HCT116 (cell line): ENCODE results near the gene ACSL5. TPM values are rescaled to one million over a fixed set of nuclear protein-coding genes. Genes with fewer than 3 reads are reported as not detected.

Experiments
- ATAC-seq: fragments of 200-7000 bp; cut with Tn5 transposase; 2 replicates; pipeline ENCODE4 v1.9.1; 2020; ENCODE audit warnings: mild to moderate bottlenecking, moderate library complexity
- BruUV-seq: library from RNA; stranded (reverse); fragments of 400-500 nt; replicated peaks from 2 replicates; lab custom pipeline; 2021; lab: Mats Ljungman, UMichigan
- CTCF ChIA-PET: fragments of 300-600 bp; sonication (Branson Sonifier 250); formaldehyde crosslinking; loops from one replicate; lab custom pipeline; 2021; ENCODE audit warnings: antibody characterized with exemption; lab: Charles Lee
- POLR2A ChIA-PET: fragments of 300-600, 350-600 bp; sonication (Branson Sonifier 250); formaldehyde crosslinking; loops from one replicate; lab custom pipeline; 2021; ENCODE audit warnings: antibody characterized with exemption; lab: Charles Lee
- RAD21 ChIA-PET, 2 experiments: fragments of 300-600 bp; sonication (Branson Sonifier 250); formaldehyde crosslinking; loops; one replicate each; lab custom pipeline; 2023; ENCODE audit warnings: low total read pairs in 2 of 2; ENCODE audit not compliant: uncharacterized antibody in 2 of 2, unreplicated experiment in 2 of 2, low non-redundant PET in 1 of 2; lab: Charles Lee
- DNase-seq: peaks from one replicate; pipeline ENCODE4 v3.0.0-alpha.2; 2010; ENCODE audit warnings: low read depth, low spot score
- H2AFZ ChIP-seq: fragments of 200-600 bp; shearing (Covaris generic), sonication (generic); 2 replicates; pipeline ENCODE4 v1.6.1; 2017; ENCODE audit warnings: low read depth, mixed run types, mixed read lengths, antibody characterized with exemption, low read length; ENCODE audit not compliant: poor library complexity, severe bottlenecking
- H3K27ac ChIP-seq: 2 replicates; pipeline ENCODE4 v1.5.1; 2012; ENCODE audit warnings: low read depth, low read length
- H3K27me3 ChIP-seq: fragments of 200-600 bp; sonication (generic); 2 replicates; pipeline ENCODE4 v1.6.1; 2016; ENCODE audit warnings: mixed run types, low read length, mixed read lengths; ENCODE audit not compliant: insufficient read depth
- H3K36me3 ChIP-seq, 2 experiments: fragments of 200-500 bp in 1 of 2; fragments of 200-600 bp in 1 of 2; sonication (Bioruptor generic) in 1 of 2; sonication (generic) in 1 of 2; 2 replicates each; pipeline versions ENCODE4 v1.5.1 to v1.6.1; 2014 to 2016; ENCODE audit warnings: low read length in 2 of 2, inconsistent platforms in 1 of 2, mixed read lengths in 1 of 2, mixed run types in 1 of 2; ENCODE audit not compliant: insufficient read depth in 2 of 2, control insufficient read depth in 1 of 2
- H3K4me1 ChIP-seq, 2 experiments: fragments of 200-600 bp in 1 of 2; sonication (generic) in 1 of 2; 2 replicates each; pipeline versions ENCODE4 v1.5.1 to v1.6.1; 2012 to 2017; ENCODE audit warnings: low read length in 2 of 2, inconsistent platforms in 1 of 2, mild to moderate bottlenecking in 1 of 2, mixed read lengths in 1 of 2, mixed run types in 1 of 2, moderate library complexity in 1 of 2; ENCODE audit not compliant: insufficient read depth in 2 of 2, control insufficient read depth in 1 of 2
- H3K4me2 ChIP-seq: fragments of 200-600 bp; sonication (generic); 2 replicates; pipeline ENCODE4 v1.6.1; 2017; ENCODE audit warnings: mixed run types, low read length, mixed read lengths
- H3K4me3 ChIP-seq, 2 experiments: fragments of 200-600 bp in 1 of 2; sonication (generic) in 1 of 2; replicated peaks in 1 of 2; 2 replicates each; pipeline ENCODE4 v1.5.1; 2011 to 2016; ENCODE audit warnings: low read length in 2 of 2, control low read depth in 1 of 2, low read depth in 1 of 2, mild to moderate bottlenecking in 1 of 2, mixed read lengths in 1 of 2, mixed run types in 1 of 2
- H3K79me2 ChIP-seq: fragments of 200-600 bp; sonication (generic); 2 replicates; pipeline ENCODE4 v1.6.1; 2017; ENCODE audit warnings: mild to moderate bottlenecking, mixed run types, low read length, moderate library complexity, mixed read lengths; ENCODE audit not compliant: insufficient read depth
- H3K9ac ChIP-seq: fragments of 200-600 bp; sonication (generic); 2 replicates; pipeline ENCODE4 v1.6.1; 2016; ENCODE audit warnings: low read length, mixed read lengths
- H3K9me2 ChIP-seq: fragments of 200-600 bp; sonication (generic), shearing (Covaris generic); 2 replicates; pipeline ENCODE4 v1.6.1; 2017; ENCODE audit warnings: mixed run types, mild to moderate bottlenecking, moderate library complexity; ENCODE audit not compliant: insufficient read depth
- H3K9me3 ChIP-seq, 2 experiments: fragments of 200-500 bp in 1 of 2; fragments of 200-600 bp in 1 of 2; sonication (Bioruptor generic) in 1 of 2; sonication (generic) in 1 of 2; 2 replicates each; pipeline ENCODE4 v1.6.1; 2014 to 2017; ENCODE audit warnings: low read length in 2 of 2, mixed read lengths in 2 of 2, inconsistent platforms in 1 of 2, low read depth in 1 of 2, mild to moderate bottlenecking in 1 of 2, mixed run types in 1 of 2, moderate library complexity in 1 of 2; ENCODE audit not compliant: control insufficient read depth in 1 of 2, insufficient read depth in 1 of 2
- H4K20me1 ChIP-seq: fragments of 200-600 bp; sonication (generic), shearing (Covaris generic); 2 replicates; pipeline ENCODE4 v1.6.1; 2017; ENCODE audit warnings: mixed run types, mild to moderate bottlenecking, moderate library complexity; ENCODE audit not compliant: insufficient read depth
- EZH2phosphoT487 ChIP-seq: fragments of 200-600 bp; IDR thresholded peaks from 2 replicates; pipeline ENCODE4 v1.6.1; 2018; ENCODE audit warnings: antibody characterized with exemption, borderline replicate concordance
- JUND ChIP-seq: IDR thresholded peaks from 2 replicates; pipeline ENCODE4 v1.6.1; 2012
- SP1 ChIP-seq: IDR thresholded peaks from 2 replicates; pipeline ENCODE4 v1.6.1; 2012; ENCODE audit warnings: low read depth
- SRF ChIP-seq: IDR thresholded peaks from 2 replicates; pipeline ENCODE4 v1.6.1; 2012; ENCODE audit warnings: low read depth
- ZNF274 ChIP-seq: fragments of 200-500 bp; sonication (Bioruptor generic); IDR thresholded peaks from 2 replicates; pipeline ENCODE4 v1.6.1; 2014; ENCODE audit warnings: mild to moderate bottlenecking, low read depth, low read length, inconsistent platforms
- intact Hi-C: fragments of 100-400 bp; cut with micrococcal nuclease; formaldehyde crosslinking; loops from 2 replicates; pipeline ENCODE4 v1.10.0; 2022
- total RNA-seq: library from RNA; stranded (reverse); gene quantifications from one replicate; pipeline ENCODE4 v1.2.1, GENCODE V29; 2021; ENCODE audit not compliant: unreplicated experiment
- TF ChIP-seq, protein P1 (sequence below): IDR thresholded peaks from 2 replicates; pipeline ENCODE4 v1.6.1; 2012; ENCODE audit warnings: low read depth

Gene ACSL5
- total RNA-seq, 1 experiment from 2014 or later, result 195 TPM

DNA sequence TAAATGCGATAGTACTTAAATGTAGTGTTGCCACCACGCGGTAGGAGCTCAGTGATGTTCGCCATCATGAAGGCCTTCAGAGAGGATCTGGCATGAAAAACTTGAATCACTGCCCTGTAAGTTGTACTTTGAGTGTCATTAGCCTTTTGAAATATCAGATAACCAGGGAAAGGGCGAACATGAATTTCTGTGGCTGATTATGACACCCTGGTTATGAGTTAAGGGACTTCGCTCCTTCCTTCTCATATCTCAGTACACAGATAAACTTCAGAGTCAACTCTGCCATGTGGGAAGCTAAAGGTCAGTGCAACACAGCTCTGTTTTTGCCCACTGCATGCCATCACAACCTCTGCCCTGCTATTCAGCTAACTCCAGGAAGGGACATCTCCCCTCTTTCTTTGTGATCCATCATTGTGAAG is 8.9 kb upstream of the ACSL5 start (continued):
- TF ChIP-seq SRF (no peak), EZH2phosphoT487 (no peak)

DNA sequence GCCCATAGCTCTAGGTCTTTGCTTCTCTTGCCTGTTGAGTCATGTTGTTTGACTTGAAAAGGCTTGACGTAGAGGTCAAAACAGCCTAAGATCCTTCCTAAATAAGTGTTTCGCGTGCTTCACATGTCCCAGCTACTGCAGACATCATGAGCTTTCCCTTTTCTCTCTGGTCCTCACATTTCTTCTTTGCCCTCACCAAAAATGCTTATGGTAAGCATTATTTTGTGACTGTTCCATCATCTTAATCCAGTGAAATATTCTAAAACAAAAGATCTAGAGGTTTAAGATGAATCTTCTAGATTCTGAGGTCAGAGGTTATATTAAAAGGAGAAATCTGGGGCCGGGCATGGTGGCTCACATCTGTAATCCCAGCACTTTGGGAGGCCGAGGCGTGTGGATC is 8.5 kb upstream of the ACSL5 start:
- BruUV-seq, result no TSS peak
- Histone ChIP-seq H4K20me1 (no peaks in the 10 kb centered on the region), H3K4me2 (no peak overlapping the region), H2AFZ (no peak overlapping the region), H3K4me3 (no peak overlapping the region), H3K27me3 (no peaks in the 10 kb centered on the region), H3K27ac (no peak overlapping the region)
- intact Hi-C loops, result no loop called here
- POLR2A ChIA-PET, result interaction anchor here (1.5 to 4.2 kb wide), 2 partner anchors 10 to 21 kb away, joined by 5 to 47 read pairs; partner anchors contain the start of gene ACSL5
- no peak for TF ChIP-seq EZH2phosphoT487
- no peak for TF ChIP-seq ZNF274
- TF ChIP-seq JUND, result no peak
- no peak for TF ChIP-seq SP1
- TF ChIP-seq, protein P1, sequence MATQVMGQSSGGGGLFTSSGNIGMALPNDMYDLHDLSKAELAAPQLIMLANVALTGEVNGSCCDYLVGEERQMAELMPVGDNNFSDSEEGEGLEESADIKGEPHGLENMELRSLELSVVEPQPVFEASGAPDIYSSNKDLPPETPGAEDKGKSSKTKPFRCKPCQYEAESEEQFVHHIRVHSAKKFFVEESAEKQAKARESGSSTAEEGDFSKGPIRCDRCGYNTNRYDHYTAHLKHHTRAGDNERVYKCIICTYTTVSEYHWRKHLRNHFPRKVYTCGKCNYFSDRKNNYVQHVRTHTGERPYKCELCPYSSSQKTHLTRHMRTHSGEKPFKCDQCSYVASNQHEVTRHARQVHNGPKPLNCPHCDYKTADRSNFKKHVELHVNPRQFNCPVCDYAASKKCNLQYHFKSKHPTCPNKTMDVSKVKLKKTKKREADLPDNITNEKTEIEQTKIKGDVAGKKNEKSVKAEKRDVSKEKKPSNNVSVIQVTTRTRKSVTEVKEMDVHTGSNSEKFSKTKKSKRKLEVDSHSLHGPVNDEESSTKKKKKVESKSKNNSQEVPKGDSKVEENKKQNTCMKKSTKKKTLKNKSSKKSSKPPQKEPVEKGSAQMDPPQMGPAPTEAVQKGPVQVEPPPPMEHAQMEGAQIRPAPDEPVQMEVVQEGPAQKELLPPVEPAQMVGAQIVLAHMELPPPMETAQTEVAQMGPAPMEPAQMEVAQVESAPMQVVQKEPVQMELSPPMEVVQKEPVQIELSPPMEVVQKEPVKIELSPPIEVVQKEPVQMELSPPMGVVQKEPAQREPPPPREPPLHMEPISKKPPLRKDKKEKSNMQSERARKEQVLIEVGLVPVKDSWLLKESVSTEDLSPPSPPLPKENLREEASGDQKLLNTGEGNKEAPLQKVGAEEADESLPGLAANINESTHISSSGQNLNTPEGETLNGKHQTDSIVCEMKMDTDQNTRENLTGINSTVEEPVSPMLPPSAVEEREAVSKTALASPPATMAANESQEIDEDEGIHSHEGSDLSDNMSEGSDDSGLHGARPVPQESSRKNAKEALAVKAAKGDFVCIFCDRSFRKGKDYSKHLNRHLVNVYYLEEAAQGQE, result no peak
- TF ChIP-seq, all 23 proteins: peak for 0
- H3K9me2 ChIP-seq, result no peaks in the 10 kb centered on the region
- no peaks in the 10 kb centered on the region for H3K36me3 ChIP-seq
- H3K9ac ChIP-seq, result no peak overlapping the region
- ChIA-PET RAD21 (no interaction called here), CTCF (interaction anchor here (1.8 kb wide), 1 partner anchor 10 kb away, joined by 6 read pairs; no protein-coding TSS in a partner anchor)
- no peak for ATAC-seq
- H3K4me1 ChIP-seq, result peaks cover 31 to 66% of the 10 kb centered on the region in 2 experiments
- no peak for DNase-seq
- H3K79me2 ChIP-seq, result no peaks in the 10 kb centered on the region
- H3K9me3 ChIP-seq, result no peaks in the 10 kb centered on the region
